ENCODE results near the gene RPL22. TPM values are rescaled to one million over a fixed set of nuclear protein-coding genes. Genes with fewer than 3 reads are reported as not detected.

The RPL22 gene
- total and polyA plus RNA-seq, 2 of the 8 experiments (the other 6 are each of a cell fraction or from before 2014, with no cell fraction given): 133 to 521 TPM

- peak in 1 of 2 experiments; percentile 99; a peak in 2 of 3 replicates for TF ChIP-seq EP300 (IDR thresholded peaks at IDR 0.05; ENCODE audit: borderline replicate concordance in 1 of 2, low read depth in 2 of 2, low read length in 2 of 2)
- peak; percentile 79; the same call in 1 of the 2 replicates for TF ChIP-seq GTF2F1 (IDR thresholded peaks at IDR 0.05; ENCODE audit: borderline replicate concordance, low read depth, low read length)
- no peak for TF ChIP-seq BCL11A (IDR thresholded peaks at IDR 0.05; ENCODE audit: low read depth in 2 of 2, low read length in 2 of 2)
- TF ChIP-seq TAF7 (optimal IDR thresholded peaks at IDR 0.05; ENCODE audit: borderline replicate concordance, low read depth, low read length): peak; percentile 93
- peak; percentile 75; the same call in 1 of the 2 replicates for TF ChIP-seq SP4 (IDR thresholded peaks at IDR 0.05; ENCODE audit: low read length)
- TF ChIP-seq EGR1 (IDR thresholded peaks at IDR 0.05; ENCODE audit: borderline replicate concordance, low read depth, low read length): peak; percentile 79; the same call in 1 of the 2 replicates
- TF ChIP-seq SIN3A (conservative IDR thresholded peaks at IDR 0.05 in 1 of 2, IDR thresholded peaks at IDR 0.05 in 1 of 2; ENCODE audit: low read depth in 1 of 2, low read length in 2 of 2): peak in 1 of 2 experiments; percentile 74; a peak in 1 of 4 replicates
- TF ChIP-seq SP1 (IDR thresholded peaks at IDR 0.05; ENCODE audit: low read depth, low read length): peak; percentile 88
- TF ChIP-seq CREB1 (IDR thresholded peaks at IDR 0.05): peak; percentile 72
- TF ChIP-seq POU5F1 (IDR thresholded peaks at IDR 0.05; ENCODE audit: low read depth, low read length): 0 out of 2 replicates have a peak, but pooled peaks have one; percentile 31
- peak; percentile 97 for TF ChIP-seq JUND (IDR thresholded peaks at IDR 0.05; ENCODE audit: low read length)
- peak; percentile 56 for TF ChIP-seq KDM4A (IDR thresholded peaks at IDR 0.05; ENCODE audit: low read depth, low read length, severe bottlenecking)
- TF ChIP-seq SRF (IDR thresholded peaks at IDR 0.05; ENCODE audit: low read depth, low read length): peak; percentile 94
- TF ChIP-seq EZH2 (IDR thresholded peaks at IDR 0.05; ENCODE audit: low read depth, low read length, severe bottlenecking): no peak
- peak; percentile 89 for TF ChIP-seq YY1 (IDR thresholded peaks at IDR 0.05; ENCODE audit: low read depth, low read length)
- TF ChIP-seq TBP (IDR thresholded peaks at IDR 0.05; ENCODE audit: low read depth, low read length): peak; percentile 93
- TF ChIP-seq SIX5 (IDR thresholded peaks at IDR 0.05; ENCODE audit: low read depth, low read length): peak; percentile 50; the same call in 1 of the 2 replicates
Observed at GRCh38 chr1:6199298-6200187, at the start of gene RPL22 (continued).
